CD4-positive, CD25-positive, alpha-beta regulatory T cell (primary cell): Measurements from ENCODE around the gene OFD1. TPM values are rescaled to one million over a fixed set of nuclear protein-coding genes. Genes with fewer than 3 reads are reported as not detected.
A peak's percentile ranks its signal among the peaks of the same experiment; 100 is the strongest.

Experiments used
- ATAC-seq, 2 donors: fragments of 150-1000 bp; cut with Tn5 transposase; one replicate each; pipeline ENCODE4 v1.10.0; 2021; ENCODE audit warnings: low read depth in 2 of 2, moderate number of reproducible peaks in 2 of 2, moderate library complexity in 1 of 2
- DNase-seq, 3 donors: peaks; one replicate each; pipeline versions ENCODE4 v3.0.0 to v3.0.0-alpha.2; 2012 to 2022; ENCODE audit warnings: mixed read lengths in 1 of 3
- H3K27ac ChIP-seq: one replicate; pipeline ENCODE4 v1.7.0; 2013; ENCODE audit warnings: mild to moderate bottlenecking, low read length; ENCODE audit not compliant: insufficient read depth, poor library complexity, severe bottlenecking
- H3K27me3 ChIP-seq: one replicate; pipeline ENCODE4 v1.7.0; 2013; ENCODE audit warnings: low read length; ENCODE audit not compliant: control insufficient read depth, insufficient read depth
- H3K36me3 ChIP-seq: one replicate; pipeline ENCODE4 v1.7.0; 2013; ENCODE audit warnings: mild to moderate bottlenecking, low read length, moderate library complexity; ENCODE audit not compliant: control insufficient read depth, insufficient read depth
- H3K4me1 ChIP-seq: 2 replicates; pipeline ENCODE4 v1.7.0; 2013; ENCODE audit warnings: mild to moderate bottlenecking, low read length; ENCODE audit not compliant: insufficient read depth, control insufficient read depth, poor library complexity, severe bottlenecking
- H3K4me3 ChIP-seq: one replicate; pipeline ENCODE4 v1.7.0; 2013; ENCODE audit warnings: low read depth, mild to moderate bottlenecking, low read length, moderate library complexity
- H3K9me3 ChIP-seq, 2 experiments: 1 replicate in 1 of 2; 2 replicates in 1 of 2; pipeline ENCODE4 v1.7.0; 2013; ENCODE audit warnings: low read length in 2 of 2, mild to moderate bottlenecking in 1 of 2, moderate library complexity in 1 of 2; ENCODE audit not compliant: control insufficient read depth in 2 of 2
- H3K27ac Mint-ChIP-seq, 3 donors: one replicate each; pipeline ENCODE4 v1.8.0; 2020 to 2022; ENCODE audit warnings: mild to moderate bottlenecking in 3 of 3, mixed read lengths in 3 of 3, moderate library complexity in 2 of 3
- H3K27me3 Mint-ChIP-seq: one replicate; pipeline ENCODE4 v1.8.0; 2022; ENCODE audit warnings: mild to moderate bottlenecking, mixed read lengths
- H3K36me3 Mint-ChIP-seq: one replicate; pipeline ENCODE4 v1.8.0; 2020; ENCODE audit warnings: mixed read lengths
- H3K4me1 Mint-ChIP-seq, 4 donors: one replicate each; pipeline ENCODE4 v1.8.0; 2020 to 2022; ENCODE audit warnings: mixed read lengths in 4 of 4, mild to moderate bottlenecking in 1 of 4
- H3K4me3 Mint-ChIP-seq, 4 donors: one replicate each; pipeline ENCODE4 v1.8.0; 2020 to 2022; ENCODE audit warnings: mild to moderate bottlenecking in 4 of 4, mixed read lengths in 4 of 4, moderate library complexity in 3 of 4
- H3K9me3 Mint-ChIP-seq, 7 donors: one replicate each; pipeline ENCODE4 v1.8.0; 2020 to 2022; ENCODE audit warnings: mixed read lengths in 7 of 7, mild to moderate bottlenecking in 3 of 7, moderate library complexity in 2 of 7
- polyA plus RNA-seq, 4 donors: library from polyadenylated mRNA; unstranded; fragments of 300-500 nt; fragmentation: Illumina TruSeq; gene quantifications; one replicate each; pipeline ENCODE4 v1.2.3, GENCODE V29; 2021
- total RNA-seq: library from RNA; stranded (reverse); gene quantifications from one replicate; pipeline ENCODE4 v1.2.3, GENCODE V29; 2022

Gene OFD1
- total RNA-seq (79.9 TPM), polyA plus RNA-seq (10 to 100 TPM; 26.9 to 36.3 (median 32.0) TPM)

DNA sequence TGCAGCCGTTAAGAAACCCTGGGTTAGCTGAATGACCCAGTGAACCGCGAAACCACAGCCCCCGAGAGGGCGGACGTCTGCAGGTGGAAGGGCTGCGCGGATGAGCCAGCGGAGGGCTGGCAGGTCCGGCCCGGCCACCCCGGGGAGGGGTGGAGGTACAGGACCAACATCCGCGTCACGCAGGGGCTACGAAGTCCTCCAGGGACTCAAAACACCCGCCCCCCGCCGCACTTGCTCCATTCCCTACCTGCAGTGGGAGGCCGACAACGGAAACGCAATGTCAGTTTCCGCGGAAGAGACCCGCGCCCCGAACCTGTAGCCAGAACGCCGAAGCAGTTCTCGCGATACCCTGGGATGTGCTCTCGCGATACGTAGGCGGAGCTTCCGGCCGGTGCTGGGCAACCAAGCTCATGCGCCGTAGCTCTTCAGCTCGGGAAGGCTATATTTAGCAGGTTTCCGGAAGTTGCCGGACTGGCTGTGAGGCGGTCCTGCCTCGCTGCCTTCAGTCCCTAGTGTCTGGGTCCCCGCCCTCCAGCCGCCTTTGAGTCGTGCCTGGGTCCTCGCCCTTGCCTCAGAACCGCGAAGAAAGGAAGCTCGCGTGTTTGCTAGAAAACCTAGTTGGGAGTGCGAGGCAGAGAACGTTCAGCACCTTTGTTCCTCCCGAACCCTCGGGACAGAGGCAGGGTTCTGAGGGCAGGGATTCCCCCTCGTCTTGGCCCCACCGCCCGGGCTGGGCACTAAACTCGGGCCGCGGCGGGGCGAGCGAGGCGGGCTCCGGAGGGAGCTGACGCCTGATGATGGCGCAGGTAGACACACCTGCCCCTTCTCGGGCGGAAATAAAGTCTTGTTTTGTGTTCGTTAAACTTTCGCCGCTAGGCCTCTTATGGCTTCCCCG is at the start of gene OFD1, which contains the start of gene TRAPPC2:
Gene OFD1 (plus strand): TSS at position 471 of the 895 bp plus-strand sequence. CDS start 324 bp downstream, at position 795.
Gene TRAPPC2 (minus strand): TSS at position 343 of the 895 bp plus-strand sequence. CDS start 14,657 bp downstream, outside the sequence.
- Histone ChIP-seq H3K4me3 (peak within 1 kb of the TSS; percentile 89), H3K9me3 (no peaks in the 10 kb centered on the region), H3K36me3 (peaks cover 8% of the 10 kb centered on the region), H3K27ac (peak within 1 kb of the TSS; percentile 98), H3K4me1 (peaks cover 25% of the 10 kb centered on the region), H3K27me3 (no peaks in the 10 kb centered on the region)
- peak within 1 kb of the TSS; percentile 96 to 99 (median 97) for H3K27ac Mint-ChIP-seq
- peak within 1 kb of the TSS; percentile 91 to 99 (median 98) for H3K4me3 Mint-ChIP-seq
- peak; percentile 85 to 97 (median 91) for DNase-seq
- H3K27me3 Mint-ChIP-seq, result no peaks in the 10 kb centered on the region
- peaks cover 0 to 3% (median 0%) of the 10 kb centered on the region in 7 donors for H3K9me3 Mint-ChIP-seq
- peaks cover 33 to 71% (median 36%) of the 10 kb centered on the region in 4 donors for H3K4me1 Mint-ChIP-seq
- H3K36me3 Mint-ChIP-seq, result peaks cover 22% of the 10 kb centered on the region
- ATAC-seq, result peak; percentile 90 to 91

DNA sequence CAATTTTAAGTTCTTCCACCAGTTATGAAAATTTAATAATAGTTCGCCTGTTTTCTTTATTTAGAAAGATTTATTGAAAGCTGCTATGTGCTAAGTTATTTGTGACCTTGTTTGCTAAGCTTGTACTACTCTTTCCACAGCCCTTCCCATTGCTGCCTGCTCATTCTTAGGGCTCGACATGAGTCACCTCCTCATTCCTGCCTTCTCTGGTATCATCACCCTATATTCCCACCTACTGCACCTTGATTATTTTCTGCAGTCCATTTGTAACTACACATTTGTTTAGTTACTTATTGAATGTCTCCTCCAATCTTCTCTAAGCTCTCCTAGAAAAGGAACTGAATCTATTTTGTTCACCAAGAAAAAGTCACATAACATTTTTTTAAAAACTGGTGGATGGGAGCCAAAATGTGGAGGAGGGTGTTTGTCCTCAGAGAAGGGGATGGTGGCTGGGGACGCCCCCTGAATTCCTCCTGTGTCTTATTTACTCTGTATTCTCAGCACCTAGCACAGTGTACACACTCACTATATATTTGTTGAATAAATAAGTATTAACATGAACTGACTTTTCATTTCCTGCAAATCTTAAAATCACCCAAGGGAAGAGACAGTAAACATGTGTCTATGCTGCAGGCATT is 49.3 kb upstream of the OFD1 start:
- peaks cover 8 to 19% (median 10%) of the 10 kb centered on the region in 4 donors for H3K4me1 Mint-ChIP-seq
- no peak overlapping the region for H3K27ac Mint-ChIP-seq
- no peak overlapping the region for H3K27ac ChIP-seq
- peak overlapping the region in 1 of 4 donors; percentile 36 for H3K4me3 Mint-ChIP-seq
- no peak overlapping the region for H3K4me3 ChIP-seq
- DNase-seq (no peak), ATAC-seq (no peak)
- H3K36me3 Mint-ChIP-seq, result peaks cover 4% of the 10 kb centered on the region
- H3K4me1 ChIP-seq, result peaks cover 16% of the 10 kb centered on the region
- no peaks in the 10 kb centered on the region for H3K9me3 ChIP-seq
- H3K27me3 ChIP-seq, result no peaks in the 10 kb centered on the region
- H3K27me3 Mint-ChIP-seq, result no peaks in the 10 kb centered on the region
- peaks cover 0 to 1% (median 0%) of the 10 kb centered on the region in 7 donors for H3K9me3 Mint-ChIP-seq
- H3K36me3 ChIP-seq, result no peaks in the 10 kb centered on the region

- H3K36me3 Mint-ChIP-seq, result no peaks in the 10 kb centered on the region
- no peaks in the 10 kb centered on the region for H3K36me3 ChIP-seq
- H3K9me3 ChIP-seq, result no peaks in the 10 kb centered on the region
- no peak overlapping the region for H3K27ac ChIP-seq
- DNase-seq (no peak), ATAC-seq (no peak)
- peaks cover 22% of the 10 kb centered on the region for H3K4me1 ChIP-seq
- H3K4me3 ChIP-seq, result no peak overlapping the region
- no peaks in the 10 kb centered on the region for H3K9me3 Mint-ChIP-seq
- H3K27me3 ChIP-seq, result no peaks in the 10 kb centered on the region
- peaks cover 11 to 29% (median 17%) of the 10 kb centered on the region in 4 donors for H3K4me1 Mint-ChIP-seq
- peak overlapping the region in 2 of 3 donors; percentile 11 to 93 for H3K27ac Mint-ChIP-seq
- peak overlapping the region in 1 of 4 donors; percentile 47 for H3K4me3 Mint-ChIP-seq
- H3K27me3 Mint-ChIP-seq, result no peaks in the 10 kb centered on the region
These were observed 47.3 kb upstream of the OFD1 start for GRCh38 chrX:13687203-13687602.

- Mint-ChIP-seq H3K36me3 (no peaks in the 10 kb centered on the region), H3K27me3 (no peaks in the 10 kb centered on the region), H3K9me3 (no peaks in the 10 kb centered on the region), H3K4me3 (peak overlapping the region; percentile 90 to 95 (median 94)), H3K27ac (peak overlapping the region; percentile 89 to 97 (median 97)), H3K4me1 (peaks cover 11 to 42% (median 30%) of the 10 kb centered on the region in 4 donors)
- no peak for DNase-seq
- Histone ChIP-seq H3K36me3 (no peaks in the 10 kb centered on the region), H3K27me3 (no peaks in the 10 kb centered on the region), H3K9me3 (no peaks in the 10 kb centered on the region), H3K27ac (peak overlapping the region; percentile 84), H3K4me3 (peak overlapping the region; percentile 93), H3K4me1 (peaks cover 26% of the 10 kb centered on the region)
- no peak for ATAC-seq
These were observed 46.1 kb upstream of the OFD1 start for GRCh38 chrX:13688384-13688957.

- H3K4me3 Mint-ChIP-seq, result peak within 1 kb of the TSS; percentile 90 to 95 (median 94)
- Histone ChIP-seq H3K36me3 (no peaks in the 10 kb centered on the region), H3K4me3 (peak within 1 kb of the TSS; percentile 93), H3K27me3 (no peaks in the 10 kb centered on the region), H3K4me1 (peaks cover 26% of the 10 kb centered on the region), H3K27ac (peak within 1 kb of the TSS; percentile 84), H3K9me3 (no peaks in the 10 kb centered on the region)
- no peaks in the 10 kb centered on the region for H3K9me3 Mint-ChIP-seq
- H3K36me3 Mint-ChIP-seq, result no peaks in the 10 kb centered on the region
- no peaks in the 10 kb centered on the region for H3K27me3 Mint-ChIP-seq
- H3K27ac Mint-ChIP-seq, result peak within 1 kb of the TSS; percentile 89 to 97 (median 97)
- peak; percentile 87 to 91 for ATAC-seq
- H3K4me1 Mint-ChIP-seq, result peaks cover 11 to 47% (median 34%) of the 10 kb centered on the region in 4 donors
- peak; percentile 72 to 78 (median 76) for DNase-seq
These were observed 45.4 kb upstream of the OFD1 start, which contains the start of gene RAB9A for GRCh38 chrX:13688958-13689740. Gene RAB9A (plus strand): TSS chrX:13689128. CDS start chrX:13708747, 19,619 bp downstream.

GRCh38 chrX:13689741-13690211 is 44.8 kb upstream of the OFD1 start:
- Mint-ChIP-seq H3K4me1 (peaks cover 11 to 53% (median 34%) of the 10 kb centered on the region in 4 donors), H3K36me3 (no peaks in the 10 kb centered on the region), H3K9me3 (no peaks in the 10 kb centered on the region), H3K27me3 (no peaks in the 10 kb centered on the region), H3K4me3 (peak overlapping the region; percentile 90 to 95 (median 94)), H3K27ac (peak overlapping the region; percentile 89 to 97 (median 97))
- DNase-seq (no peak), ATAC-seq (no peak)
- Histone ChIP-seq H3K4me1 (peaks cover 26% of the 10 kb centered on the region), H3K9me3 (no peaks in the 10 kb centered on the region), H3K4me3 (peak overlapping the region; percentile 90), H3K27ac (peak overlapping the region; percentile 84), H3K36me3 (no peaks in the 10 kb centered on the region), H3K27me3 (no peaks in the 10 kb centered on the region)
